Measurements from ENCODE around the gene RNF213.

RNF213 gene

GRCh38 chr17:80354336-80354735 lies 93.7 kb downstream of the RNF213 start:
- no peak for DNase-seq

- DNase-seq: no peak
These were observed 95.7 kb downstream of the RNF213 start for GRCh38 chr17:80356231-80356856.

GRCh38 chr17:80358131-80358530 lies 97.5 kb downstream of the RNF213 start:
- DNase-seq: no peak

- DNase-seq: no peak
These were observed 98.2 kb downstream of the RNF213 start for GRCh38 chr17:80358861-80359260.

- no peak for DNase-seq
These were observed 98.9 kb downstream of the RNF213 start for GRCh38 chr17:80359422-80360110.

GRCh38 chr17:80360396-80360795 lies 99.7 kb downstream of the RNF213 start:
- DNase-seq: no peak

GRCh38 chr17:80361495-80362220 lies 101.0 kb downstream of the RNF213 start:
- no peak for DNase-seq

- DNase-seq: no peak
These were observed 101.9 kb downstream of the RNF213 start for GRCh38 chr17:80362428-80363119.

GRCh38 chr17:80363120-80363515 lies 102.5 kb downstream of the RNF213 start:
- no peak for DNase-seq

GRCh38 chr17:80363518-80364090 lies 103.0 kb downstream of the RNF213 start:
- DNase-seq: no peak

- no peak for DNase-seq
These were observed 103.5 kb downstream of the RNF213 start for GRCh38 chr17:80364091-80364691.

GRCh38 chr17:80365001-80365965 lies 104.6 kb downstream of the RNF213 start:
- DNase-seq: no peak

GRCh38 chr17:80365983-80366382 lies 105.3 kb downstream of the RNF213 start:
- no peak for DNase-seq

- no peak for DNase-seq
These were observed 106.9 kb downstream of the RNF213 start for GRCh38 chr17:80367503-80367902.

- no peak for DNase-seq
These were observed 110.5 kb downstream of the RNF213 start for GRCh38 chr17:80371196-80371595.

GRCh38 chr17:80372456-80372855 lies 111.8 kb downstream of the RNF213 start:
- no peak for DNase-seq

- no peak for DNase-seq
These were observed 112.4 kb downstream of the RNF213 start for GRCh38 chr17:80372922-80373570.

- no peak for DNase-seq
These were observed 113.5 kb downstream of the RNF213 start for GRCh38 chr17:80374039-80374731.

GRCh38 chr17:80374732-80375585 lies 114.3 kb downstream of the RNF213 start:
- DNase-seq: no peak
